NCI-H526 treated with DMSO at 0.1 percent for 48 hours (cell line): Measurements from ENCODE around the gene MAML3.

Experiments
- DNase-seq: peaks from one replicate; lab custom pipeline; 2025; lab: John Stamatoyannopoulos, UW

The MAML3 gene

DNA sequence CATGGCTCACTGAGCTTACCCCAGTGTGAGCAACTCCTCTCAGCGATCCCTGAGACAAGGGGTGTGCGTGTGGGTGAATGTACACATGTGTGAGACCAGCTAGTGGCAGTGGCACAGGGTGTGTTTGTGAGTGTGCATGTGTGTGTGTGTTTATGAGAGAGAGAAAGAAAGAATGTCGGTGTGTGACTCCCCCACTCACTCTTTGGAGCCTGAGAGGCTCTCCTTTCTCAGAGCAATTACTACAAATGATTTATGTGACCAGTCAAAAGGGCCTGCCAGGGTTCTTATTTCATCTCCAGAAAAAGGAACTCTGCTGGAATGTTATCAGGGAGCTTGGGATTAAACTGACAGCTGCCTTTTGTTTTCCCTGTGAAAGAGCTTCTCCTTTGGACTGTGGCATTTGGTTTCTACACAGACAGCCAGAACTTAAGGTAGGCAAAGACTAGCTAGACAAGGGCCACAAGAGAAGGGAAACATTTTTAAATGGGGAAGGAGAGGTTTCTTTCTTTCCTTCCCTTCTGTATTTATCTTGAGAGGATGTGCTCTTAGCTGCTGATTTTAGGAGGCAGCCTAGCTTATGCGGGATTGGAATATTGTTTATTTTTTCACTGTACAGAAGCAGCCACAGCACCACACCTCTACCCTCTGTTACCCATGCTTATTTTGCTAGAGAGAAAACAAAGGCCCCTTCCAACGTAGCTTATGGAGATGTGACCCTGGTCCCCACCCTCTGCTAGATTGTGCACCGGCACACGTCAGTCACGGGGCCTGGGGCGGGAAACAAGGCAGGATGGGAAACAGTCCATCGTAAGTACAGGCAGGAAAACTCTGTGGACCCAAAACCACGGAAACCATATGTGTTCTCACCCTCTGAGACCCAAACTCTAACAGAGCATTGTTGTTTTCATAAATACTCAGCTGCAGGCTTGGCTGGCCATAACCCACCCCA is 344.9 kb downstream of the MAML3 start:
- no peak for DNase-seq

DNA sequence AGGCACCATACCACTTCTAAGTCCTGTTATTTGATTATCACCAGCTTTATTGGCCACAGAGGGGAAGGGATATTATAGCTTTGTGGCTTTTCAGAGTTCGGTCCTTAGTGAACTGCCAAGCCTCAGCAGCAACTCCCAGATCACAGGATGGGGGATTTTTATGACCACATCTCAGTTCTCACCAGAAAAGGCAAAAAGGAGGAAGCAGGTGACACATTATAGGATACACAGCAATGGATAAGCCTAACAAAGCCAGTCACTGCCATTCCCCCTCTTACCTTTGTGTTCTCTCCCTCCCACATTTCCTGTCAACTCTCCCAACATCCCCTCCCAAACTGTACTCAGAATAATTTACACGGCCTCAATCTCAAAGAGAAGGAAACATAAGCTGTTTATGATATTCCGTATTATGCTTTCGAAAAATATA is 345.6 kb downstream of the MAML3 start:
- DNase-seq, result no peak

DNA sequence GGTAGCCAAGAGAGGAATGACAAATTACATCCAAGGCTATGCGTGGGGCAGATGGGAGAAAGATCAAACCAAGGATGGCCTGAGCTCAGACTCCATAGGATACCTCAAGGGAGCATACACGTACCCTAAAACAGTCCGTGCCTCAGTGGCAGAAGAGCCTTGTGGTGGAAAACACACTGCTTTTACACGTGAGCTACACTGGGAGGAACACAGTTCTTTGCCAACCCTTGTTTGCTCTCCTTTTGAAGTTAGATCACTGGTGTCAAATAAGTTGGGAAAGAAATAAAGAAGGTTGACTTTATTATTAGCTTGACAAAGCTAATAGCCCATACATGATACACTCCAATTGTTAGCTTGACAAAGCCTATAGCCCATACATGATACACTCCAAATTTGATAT is 346.5 kb downstream of the MAML3 start:
- DNase-seq, result no peak

DNA sequence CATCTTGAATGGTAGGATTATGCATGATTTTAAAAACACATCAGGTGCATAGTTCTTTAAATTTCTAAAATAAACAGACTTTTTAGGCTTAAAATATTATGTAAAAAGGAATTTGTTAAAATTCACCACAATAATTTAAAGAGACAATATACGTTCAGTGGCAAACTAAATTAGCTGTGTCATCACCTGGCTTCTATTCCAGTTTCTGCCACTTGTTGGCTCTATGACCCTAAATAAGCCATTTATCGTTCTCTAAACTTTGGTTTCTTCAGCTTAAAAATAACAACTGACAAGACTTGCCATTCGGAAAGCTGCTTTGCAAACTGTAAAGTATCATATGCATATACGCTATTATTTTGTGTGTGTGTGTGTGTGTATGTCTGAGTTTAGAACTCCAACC is 347.1 kb downstream of the MAML3 start:
- DNase-seq, result no peak

DNA sequence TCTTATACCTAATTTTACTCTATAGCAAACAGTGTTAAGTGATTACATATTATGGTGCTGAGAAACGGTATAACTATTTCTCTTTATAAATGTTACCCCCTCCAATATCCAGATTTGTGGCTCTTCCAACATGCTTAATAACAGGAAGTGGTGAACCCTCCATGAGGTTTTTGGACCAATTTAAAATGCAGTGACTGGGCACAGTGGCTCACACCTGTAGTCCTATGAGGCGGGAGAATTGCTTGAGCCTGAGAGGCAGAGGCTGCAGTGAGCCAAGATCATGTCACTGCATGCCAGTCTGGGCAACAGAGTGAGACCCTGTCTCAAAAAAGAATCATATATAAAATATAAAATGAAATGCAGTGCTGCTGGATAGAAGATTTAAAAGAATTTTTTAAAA is 351.1 kb downstream of the MAML3 start:
- DNase-seq, result no peak

DNA sequence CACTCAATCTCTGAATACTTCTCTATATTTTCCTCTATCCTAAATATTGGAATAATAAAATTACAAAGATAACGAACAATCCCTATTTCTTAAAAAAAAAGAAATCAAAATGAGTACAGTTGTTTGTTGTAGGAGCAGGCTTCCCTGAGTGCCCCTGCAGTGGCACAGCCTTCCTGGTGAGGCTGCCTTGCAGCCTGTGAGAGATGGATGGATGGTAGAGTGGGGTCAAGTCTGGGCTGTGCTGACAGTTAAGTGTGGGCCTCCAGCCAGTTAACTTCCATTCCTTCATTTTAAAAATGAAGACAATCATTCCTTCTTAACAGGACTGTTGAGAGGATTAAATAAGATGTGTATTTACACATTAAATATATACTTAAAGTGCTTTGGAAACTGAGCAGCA is 351.5 kb downstream of the MAML3 start:
- no peak for DNase-seq

DNA sequence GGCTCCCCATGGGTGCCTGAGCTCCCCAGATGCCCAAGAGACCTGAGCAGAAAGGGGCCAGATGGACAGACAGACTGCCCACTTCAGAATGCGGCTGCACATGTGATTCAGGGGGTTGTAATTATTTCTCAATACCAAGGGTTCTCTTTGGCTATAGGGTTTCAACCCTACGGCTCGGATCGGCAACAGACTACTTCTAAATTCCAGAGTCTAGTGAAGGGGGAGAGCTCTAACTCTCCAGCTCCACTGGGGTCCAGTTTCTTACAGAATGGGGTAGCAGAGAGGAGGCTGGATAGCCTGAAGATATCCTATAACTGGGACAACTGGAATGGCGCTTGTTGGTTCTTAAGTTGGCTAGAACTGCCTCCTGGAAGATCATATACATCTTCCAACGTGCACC is 352.1 kb downstream of the MAML3 start:
- no peak for DNase-seq

DNA sequence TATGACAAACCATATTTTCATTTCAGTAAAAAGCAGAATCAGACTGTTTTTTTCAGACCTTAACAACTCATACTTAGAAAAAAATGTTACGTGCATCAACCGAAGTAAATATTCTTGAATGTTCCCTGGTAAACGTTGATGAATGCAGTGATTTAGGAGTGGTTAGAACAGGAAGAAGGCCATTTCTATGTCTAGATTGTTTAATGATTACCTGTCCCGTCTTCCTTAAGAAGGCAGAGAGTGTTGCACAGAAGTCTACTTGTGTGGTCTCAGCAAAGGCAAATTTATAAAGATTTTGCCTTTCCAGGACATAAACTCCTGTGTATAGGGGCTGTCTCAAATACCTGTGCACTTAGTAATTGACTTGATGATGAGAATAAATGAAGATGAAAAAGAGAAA is 353.9 kb downstream of the MAML3 start:
- DNase-seq, result no peak

DNA sequence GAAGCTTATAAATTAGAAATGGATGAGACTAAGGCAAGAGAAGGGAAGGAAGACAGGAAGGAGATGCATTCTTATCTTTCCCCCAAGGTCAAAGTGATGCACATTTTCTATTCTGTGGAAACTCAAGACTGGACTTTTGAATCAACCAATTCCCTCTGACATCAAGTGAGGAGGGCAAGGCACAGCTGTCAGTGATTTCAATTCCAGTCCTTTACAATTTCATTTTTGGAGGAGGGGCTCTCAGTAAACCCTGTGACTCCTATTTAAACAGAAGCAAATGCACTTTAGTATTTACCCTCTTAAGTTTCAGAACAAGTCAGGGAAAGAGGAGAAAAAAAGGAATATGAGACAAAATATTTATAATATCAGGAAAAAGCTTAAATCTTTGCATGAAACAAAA is 354.4 kb downstream of the MAML3 start:
- DNase-seq, result no peak

DNA sequence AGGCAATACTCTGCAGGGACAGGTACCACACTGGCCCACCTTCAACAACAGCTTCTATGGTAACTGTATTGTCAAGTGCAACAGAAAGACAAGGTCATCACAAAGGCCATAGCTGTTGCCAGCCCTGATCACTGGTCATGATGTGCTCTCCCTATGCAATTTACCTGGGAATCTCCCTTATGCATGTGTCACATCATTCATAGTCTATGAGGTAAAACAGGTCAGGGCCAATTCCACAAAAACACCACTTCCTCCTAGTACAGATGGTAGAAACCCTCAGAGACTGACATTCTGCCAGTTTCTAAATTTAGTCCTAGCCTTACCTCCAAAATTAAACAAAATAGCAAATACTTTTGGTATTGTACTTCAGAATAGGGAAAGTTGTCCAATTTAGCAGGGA is 355.5 kb downstream of the MAML3 start:
- DNase-seq, result no peak

DNA sequence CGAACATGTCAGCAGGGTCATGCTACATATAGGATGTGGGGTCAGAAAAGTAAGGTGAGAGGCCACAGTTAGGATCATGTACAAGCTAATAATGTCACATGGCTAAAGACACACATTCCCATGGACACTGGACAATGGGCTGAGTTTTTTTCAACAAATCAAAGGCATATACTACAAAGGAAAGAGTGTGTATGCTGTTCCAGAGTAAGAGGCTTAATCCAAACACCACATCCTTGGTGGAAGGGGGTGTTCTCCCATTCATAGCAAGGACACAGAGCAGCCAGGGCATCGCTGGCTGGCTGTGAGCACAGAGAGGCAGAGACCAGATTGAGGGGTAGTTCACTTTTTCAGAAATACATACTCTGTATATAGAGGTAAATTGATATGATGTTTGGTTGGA is 356.7 kb downstream of the MAML3 start:
- no peak for DNase-seq

DNA sequence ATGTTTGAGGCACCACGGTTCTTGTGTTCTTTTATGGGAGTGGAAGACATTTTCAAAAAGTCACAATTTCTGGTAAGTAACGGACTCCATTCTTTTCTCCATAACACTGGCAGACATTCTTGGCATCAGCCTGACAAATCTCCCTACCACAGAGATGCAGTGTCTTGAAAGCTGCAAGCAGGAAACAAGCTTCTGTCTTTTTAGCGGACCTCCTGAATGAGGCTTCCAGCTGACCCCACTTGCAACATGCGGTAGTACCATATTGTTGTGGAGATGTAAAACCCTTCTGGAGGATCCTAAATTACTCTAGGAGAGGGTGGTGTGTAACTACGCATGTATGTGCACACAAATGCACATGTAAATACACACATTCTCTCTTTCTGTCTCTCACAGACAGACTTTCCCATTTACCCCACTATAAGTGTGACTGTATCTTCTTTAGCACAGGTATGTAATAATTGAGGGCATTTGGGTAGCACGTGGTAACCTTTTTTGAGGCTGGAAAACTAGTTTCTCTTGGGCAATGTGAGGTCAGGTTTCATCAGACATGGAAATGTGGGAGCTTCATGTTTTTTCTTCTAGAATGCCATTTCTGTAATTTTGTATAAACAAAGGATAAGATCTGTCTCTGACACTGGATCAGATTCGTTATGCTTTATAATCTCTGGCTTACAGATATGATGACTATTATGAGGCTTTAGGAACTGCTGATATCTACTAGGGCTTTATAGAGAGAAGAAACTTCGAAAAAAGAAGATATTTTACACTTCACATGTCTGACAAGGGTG is 358.3 kb downstream of the MAML3 start:
- no peak for DNase-seq

DNA sequence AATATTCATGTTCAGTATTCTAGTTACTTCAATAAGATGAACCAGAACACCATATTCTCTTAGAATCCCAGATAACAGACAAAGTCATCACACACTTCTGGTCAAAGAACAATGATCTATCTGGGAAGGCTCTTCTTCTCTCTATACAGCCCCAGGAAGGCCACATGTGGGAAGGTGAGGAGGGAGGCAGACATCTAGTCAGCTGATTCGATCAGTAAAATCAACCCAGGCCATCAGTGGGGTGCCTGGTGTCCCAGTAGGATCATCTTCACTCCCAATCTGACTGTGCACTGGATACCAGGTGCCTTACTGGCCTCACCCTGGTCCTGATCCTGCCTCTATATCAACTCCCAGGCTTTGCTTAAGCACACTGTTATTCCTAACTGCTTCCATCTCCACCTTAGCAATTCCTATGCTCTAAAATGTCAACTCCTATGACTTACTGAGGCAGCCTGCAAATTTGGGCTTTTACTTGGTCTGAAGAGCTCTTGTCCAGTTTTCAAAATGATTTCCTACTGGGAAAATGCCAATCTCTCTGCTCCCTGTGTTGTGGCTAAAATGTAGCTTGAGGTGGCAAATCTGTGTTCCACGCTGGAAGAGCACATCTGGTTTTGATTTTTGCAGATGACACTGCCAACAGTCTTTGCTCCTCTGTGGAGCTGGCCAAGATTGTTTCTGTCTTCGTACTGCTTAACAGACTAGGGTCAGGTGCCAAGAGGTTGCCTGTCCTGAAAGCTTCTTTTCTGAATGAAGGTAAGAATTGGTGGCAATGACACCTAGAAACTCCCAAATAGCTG is 359.6 kb downstream of the MAML3 start:
- no peak for DNase-seq

DNA sequence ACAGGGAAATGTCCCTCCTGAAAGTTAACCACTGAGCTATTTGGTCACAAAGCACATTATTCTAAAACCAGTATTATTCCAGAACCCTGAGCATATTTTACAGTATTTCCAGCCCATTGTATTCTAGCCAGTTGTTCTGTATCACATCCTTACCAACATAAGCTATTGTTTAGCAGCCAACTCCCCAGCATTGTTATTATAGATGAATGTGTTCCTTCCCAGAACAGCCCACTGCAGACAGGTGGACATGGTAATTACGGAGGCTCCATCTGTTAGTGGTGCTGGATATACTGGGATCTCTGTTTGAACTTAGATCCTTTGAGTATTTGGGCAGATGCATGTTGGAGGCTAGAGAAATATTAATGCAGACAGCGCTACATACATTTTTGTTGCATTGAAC is 362.3 kb downstream of the MAML3 start:
- DNase-seq, result no peak

DNA sequence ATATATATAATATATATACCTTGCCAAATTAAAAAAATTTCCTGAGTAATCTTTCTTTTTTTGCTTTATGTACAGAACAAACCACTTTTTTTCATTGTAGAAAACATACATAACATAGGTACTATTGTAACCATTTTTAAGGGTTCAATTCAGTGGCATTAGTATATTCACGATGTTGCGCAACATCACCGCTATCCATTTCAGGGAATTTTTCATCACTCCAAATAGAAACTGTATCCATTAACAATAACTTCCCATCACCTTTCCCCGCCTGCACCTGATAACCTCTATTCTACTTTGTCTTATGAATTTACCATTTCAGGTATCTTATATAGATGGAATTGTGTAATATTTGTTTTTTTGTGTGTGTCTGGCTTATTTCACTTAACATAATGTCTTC is 363.7 kb downstream of the MAML3 start:
- DNase-seq, result no peak

DNA sequence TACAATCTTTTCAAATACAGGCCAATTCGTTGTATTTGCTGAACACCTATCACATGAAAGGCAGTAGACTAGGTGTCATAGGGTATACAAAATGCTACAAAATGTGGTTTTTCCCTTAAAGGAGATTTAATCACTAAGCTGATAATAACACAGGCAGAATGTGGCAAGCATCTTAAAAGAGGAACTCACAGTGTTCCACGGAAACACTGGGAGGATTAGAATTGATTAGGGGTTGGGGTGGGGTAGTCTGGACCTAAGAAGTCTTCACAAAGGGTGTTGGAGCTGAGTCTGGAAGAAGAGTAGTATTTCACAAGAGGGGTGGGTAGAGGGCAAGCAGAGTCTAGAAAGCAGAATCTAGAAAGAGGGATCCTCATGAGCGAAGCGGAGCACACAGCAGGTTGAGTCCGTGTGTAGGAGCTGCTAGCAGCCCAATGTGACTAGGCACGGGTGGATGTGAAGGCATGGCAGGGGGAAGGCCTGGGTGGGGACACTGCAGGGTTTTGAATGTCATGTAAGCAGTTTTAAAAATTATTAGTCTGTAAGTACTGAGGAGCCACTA is 364.8 kb downstream of the MAML3 start:
- DNase-seq, result no peak

DNA sequence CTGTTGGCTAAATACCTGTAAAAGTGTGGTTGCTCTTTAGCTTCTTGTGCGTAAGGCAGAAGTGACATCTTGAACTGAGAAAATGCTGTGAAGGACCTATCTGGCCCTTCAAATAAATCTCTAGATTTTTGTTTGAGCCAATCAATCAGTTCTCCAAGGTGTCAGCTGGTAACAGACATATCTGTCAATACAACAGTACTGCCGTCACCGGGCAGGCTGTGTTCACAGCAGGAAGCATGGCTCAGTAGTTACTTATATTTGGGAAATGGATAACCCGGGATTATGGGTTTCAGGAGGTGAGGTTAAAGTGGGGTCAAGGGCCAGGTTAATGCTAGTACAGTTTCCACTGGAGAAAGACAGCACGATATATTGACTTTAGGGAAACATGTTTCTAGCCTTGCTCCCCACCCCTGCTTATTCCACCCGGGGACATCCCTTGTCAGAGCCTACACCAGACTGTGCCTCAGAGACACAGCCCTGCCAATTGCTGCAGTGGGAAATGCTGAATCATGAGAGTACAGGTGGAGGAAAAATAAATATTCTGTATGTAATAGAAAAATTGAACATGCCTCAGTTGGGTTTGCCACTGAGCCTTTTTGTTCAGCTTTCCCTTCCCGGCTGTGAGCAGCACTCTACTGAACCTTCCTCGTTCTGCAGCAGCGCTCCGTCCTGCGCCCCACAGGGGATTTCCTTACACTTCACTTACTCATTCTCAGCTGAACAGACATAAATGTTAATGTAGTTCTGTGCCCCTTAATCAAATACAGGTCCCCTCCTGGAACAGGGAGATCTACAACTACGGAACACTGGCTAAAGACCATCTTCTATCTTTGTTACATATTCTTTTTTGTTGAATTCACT is 367.3 kb downstream of the MAML3 start:
- no peak for DNase-seq

DNA sequence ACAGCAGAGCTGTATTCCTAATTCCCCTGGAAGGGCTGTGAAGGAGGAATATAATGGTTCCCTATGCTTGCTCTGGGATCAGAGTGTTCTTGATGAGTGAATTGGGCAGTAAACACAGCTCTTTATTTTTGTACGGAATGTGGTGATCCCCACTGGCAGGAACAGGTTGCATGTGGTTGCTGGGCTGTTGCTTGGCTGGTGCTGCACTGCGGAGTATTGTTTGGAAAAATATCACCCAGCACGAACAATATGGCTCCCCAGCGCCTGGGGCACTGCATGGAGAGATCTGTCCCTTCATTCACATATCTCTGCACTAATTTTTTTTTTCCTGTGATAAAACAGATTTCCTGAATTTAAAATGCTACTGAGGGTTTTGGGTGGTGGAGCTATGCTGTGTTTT is 368.6 kb downstream of the MAML3 start:
- no peak for DNase-seq

DNA sequence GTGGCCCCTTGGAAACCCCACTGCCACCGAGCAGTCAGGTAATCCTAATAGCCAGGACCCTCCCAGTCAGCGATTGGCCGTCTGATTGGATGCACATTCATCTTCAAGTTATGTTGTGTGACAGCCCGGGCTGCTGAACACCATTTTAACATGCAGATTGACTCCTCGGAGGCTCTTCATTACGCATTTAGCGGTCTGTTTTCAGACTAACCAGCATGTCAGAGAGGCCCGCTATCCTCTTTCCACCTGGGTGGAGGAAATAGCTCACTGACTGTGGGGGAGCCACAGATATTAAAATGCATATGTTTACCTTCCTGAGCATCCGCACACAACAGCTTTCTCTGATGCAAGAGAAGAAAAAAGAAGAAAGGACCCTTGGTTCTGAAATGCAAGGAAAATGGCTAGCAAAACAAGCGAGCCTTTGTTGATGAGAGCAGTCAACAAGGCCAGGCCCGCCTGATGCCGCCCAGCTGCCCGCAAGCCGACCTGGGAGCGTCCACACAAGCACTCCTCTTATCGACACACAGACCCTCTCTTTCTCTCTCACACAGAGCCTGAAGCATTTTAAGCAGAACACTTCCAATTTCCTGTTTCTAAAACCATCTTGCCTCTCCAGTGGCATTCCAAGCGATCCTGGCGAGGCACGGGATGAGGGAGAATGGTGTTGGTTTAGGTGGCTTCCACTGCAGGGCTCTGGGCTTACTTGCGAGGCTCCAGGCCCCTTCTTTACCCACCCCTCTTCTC is 370.1 kb downstream of the MAML3 start:
- no peak for DNase-seq

DNA sequence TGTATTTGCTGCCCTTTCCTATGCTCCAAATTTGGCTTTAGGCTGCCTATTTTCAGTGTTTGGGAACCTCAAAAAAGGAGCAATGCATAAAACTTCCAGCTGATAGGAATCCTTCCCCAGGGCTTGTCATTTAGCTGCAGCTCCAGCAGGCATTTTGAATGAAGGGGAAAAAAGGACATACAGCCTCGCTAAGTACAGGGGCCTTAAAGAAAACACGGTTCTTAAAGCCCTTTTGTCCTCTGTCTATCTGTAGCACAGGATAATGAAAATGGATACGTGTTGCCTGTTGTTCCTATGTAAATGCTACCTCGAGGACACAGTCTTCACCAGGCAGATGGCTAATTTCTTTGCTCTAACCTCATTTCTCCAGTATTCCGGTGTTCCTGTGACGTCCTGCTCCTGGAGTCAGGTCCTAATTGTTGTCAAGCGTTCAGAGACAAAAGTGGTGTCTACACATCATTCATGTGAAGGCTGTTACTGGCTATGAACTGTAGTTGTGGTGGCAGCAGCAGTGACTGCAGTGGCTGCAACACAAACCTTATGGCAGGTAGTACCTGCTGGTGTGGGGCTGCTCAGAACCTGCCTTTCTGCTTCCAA is 371.0 kb downstream of the MAML3 start:
- peak; percentile 17 for DNase-seq
